ENCODE data around the gene OR6C4. TPM values are rescaled to one million over a fixed set of nuclear protein-coding genes. Genes with fewer than 3 reads are reported as not detected.
"Not testable (repeated sequence)": the region's sequence is repeated elsewhere in the genome, so short reads cannot be mapped to it uniquely, and the experiment has no call there.

OR6C4 gene
- total and polyA plus RNA-seq, 11 donors, result not detected

DNA sequence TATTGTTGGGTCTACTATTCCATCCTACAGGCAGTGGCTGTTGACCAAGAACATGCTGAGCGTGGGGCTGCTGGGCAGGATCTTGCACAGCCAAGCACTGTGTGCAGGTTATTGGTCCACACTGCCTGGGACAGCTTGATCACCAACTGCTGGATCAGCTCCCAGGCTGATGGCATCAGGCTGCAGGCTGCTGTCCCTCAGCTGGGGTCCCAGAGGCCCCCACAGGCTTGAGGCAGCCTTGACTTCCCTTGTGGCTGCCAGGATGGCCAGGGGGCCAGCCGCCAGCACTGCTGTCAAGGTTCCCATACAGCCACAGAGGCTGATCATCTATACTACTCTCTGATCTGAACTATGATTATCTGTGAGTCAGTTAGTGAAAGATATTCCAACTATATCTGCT is 32.7 kb downstream of the OR6C4 start:
- ATAC-seq, result no peak
- no peak for DNase-seq

DNA sequence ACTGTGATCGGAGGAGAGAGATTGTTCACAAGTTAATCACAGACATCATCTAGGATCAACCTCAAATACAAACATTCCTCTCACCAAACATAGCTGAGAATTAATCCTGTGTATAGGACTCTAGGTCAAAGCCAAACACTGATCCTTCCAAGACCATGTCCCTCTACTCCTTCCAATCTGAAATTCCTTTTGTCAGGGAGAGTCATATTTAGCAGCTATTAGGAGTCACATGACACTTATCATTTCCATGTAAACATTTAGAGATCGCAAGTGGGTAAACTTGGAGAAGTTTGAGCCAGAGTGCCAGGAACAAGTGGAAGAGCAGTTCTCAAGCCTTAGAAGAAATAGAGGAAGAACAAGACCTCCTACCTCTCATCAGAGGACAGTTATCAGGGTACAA is 36.4 kb downstream of the OR6C4 start:
- WGBS, 4 donors, result 83 to 92% (median 85%) methylated on average over 2 of the region's 2 CpGs
- no peak overlapping the region for H3K4me3 ChIP-seq
- H3K36me3 ChIP-seq, result no peaks in the 10 kb centered on the region
- no peak for TF ChIP-seq POLR2A (IDR thresholded peaks at IDR 0.05)
- TF ChIP-seq, protein P1, sequence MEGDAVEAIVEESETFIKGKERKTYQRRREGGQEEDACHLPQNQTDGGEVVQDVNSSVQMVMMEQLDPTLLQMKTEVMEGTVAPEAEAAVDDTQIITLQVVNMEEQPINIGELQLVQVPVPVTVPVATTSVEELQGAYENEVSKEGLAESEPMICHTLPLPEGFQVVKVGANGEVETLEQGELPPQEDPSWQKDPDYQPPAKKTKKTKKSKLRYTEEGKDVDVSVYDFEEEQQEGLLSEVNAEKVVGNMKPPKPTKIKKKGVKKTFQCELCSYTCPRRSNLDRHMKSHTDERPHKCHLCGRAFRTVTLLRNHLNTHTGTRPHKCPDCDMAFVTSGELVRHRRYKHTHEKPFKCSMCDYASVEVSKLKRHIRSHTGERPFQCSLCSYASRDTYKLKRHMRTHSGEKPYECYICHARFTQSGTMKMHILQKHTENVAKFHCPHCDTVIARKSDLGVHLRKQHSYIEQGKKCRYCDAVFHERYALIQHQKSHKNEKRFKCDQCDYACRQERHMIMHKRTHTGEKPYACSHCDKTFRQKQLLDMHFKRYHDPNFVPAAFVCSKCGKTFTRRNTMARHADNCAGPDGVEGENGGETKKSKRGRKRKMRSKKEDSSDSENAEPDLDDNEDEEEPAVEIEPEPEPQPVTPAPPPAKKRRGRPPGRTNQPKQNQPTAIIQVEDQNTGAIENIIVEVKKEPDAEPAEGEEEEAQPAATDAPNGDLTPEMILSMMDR (IDR thresholded peaks at IDR 0.05), result no peak
- H3K27ac ChIP-seq, result no peak overlapping the region
- peaks cover 0 to 5% (median 0%) of the 10 kb centered on the region in 12 donors for H3K9me3 ChIP-seq
- intact Hi-C loops (cut with DNase I), result no loop called here
- ATAC-seq (no peak), DNase-seq (no peak)
- H3K4me1 ChIP-seq, result no peaks in the 10 kb centered on the region
- no peaks in the 10 kb centered on the region for H3K27me3 ChIP-seq

More for the DNA sequence above, 32.7 kb downstream of the OR6C4 start:
- peaks cover 0 to 13% (median 0%) of the 10 kb centered on the region in 12 donors for H3K9me3 ChIP-seq
- TF ChIP-seq, protein P1 (IDR thresholded peaks at IDR 0.05), result no peak
- no peak for TF ChIP-seq POLR2A (IDR thresholded peaks at IDR 0.05)
- intact Hi-C loops (cut with DNase I), result no loop called here
- H3K27ac ChIP-seq, result no peak overlapping the region
- H3K4me3 ChIP-seq, result no peak overlapping the region
- no peaks in the 10 kb centered on the region for H3K36me3 ChIP-seq
- WGBS, 4 donors, result 83 to 94% (median 88%) methylated on average over 1 to 2 of the region's 2 CpGs
- no peaks in the 10 kb centered on the region for H3K4me1 ChIP-seq
- no peaks in the 10 kb centered on the region for H3K27me3 ChIP-seq

DNA sequence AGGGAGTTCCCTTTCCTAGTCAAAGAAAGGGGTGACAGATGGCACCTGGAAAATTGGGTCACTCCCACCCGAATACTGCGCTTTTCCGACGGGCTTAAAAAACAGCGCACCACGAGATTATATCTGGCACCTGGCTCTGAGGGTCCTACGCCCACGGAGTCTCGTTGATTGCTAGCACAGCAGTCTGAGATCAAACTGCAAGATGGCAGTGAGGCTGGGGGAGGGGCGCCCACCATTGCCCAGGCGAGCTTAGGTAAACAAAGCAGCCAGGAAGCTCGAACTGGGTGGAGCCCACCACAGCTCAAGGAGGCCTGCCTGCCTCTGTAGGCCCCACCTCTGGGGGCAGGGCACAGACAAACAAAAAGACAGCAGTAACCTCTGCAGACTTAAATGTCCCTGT is 40.8 kb downstream of the OR6C4 start:
- WGBS, 4 donors, result 53 to 78% (median 65%) methylated on average over 9 to 12 of the region's 12 CpGs
- DNase-seq; H3K4me3 ChIP-seq; H3K4me1 ChIP-seq; H3K27ac ChIP-seq; H3K36me3 ChIP-seq; intact Hi-C loops (cut with DNase I); H3K9me3 ChIP-seq; ATAC-seq; H3K27me3 ChIP-seq: not testable (repeated sequence)

Other genes starting within 250 kb of the OR6C4 start
- not detected for gene OR6C1, start 235.3 kb upstream of the OR6C4 start, total RNA-seq
- gene OR6C1, start 235.3 kb upstream of the OR6C4 start, polyA plus RNA-seq, result not detected
- not detected for gene OR6C3, start 218.9 kb upstream of the OR6C4 start, total RNA-seq
- gene OR6C3, start 218.9 kb upstream of the OR6C4 start, polyA plus RNA-seq, result not detected
- gene OR6C75, start 186.6 kb upstream of the OR6C4 start, total RNA-seq, result not detected
- gene OR6C75, start 186.6 kb upstream of the OR6C4 start, polyA plus RNA-seq, result not detected
- gene OR6C65, start 149.1 kb upstream of the OR6C4 start, total RNA-seq, result not detected
- not detected for gene OR6C65, start 149.1 kb upstream of the OR6C4 start, polyA plus RNA-seq
- not detected for gene OR6C76, start 123.3 kb upstream of the OR6C4 start, total RNA-seq
- not detected for gene OR6C76, start 123.3 kb upstream of the OR6C4 start, polyA plus RNA-seq
- not detected for gene OR6C2, start 105.5 kb upstream of the OR6C4 start, total RNA-seq
- gene OR6C2, start 105.5 kb upstream of the OR6C4 start, polyA plus RNA-seq, result not detected
- not detected for gene OR6C70, start 79.5 kb upstream of the OR6C4 start, total RNA-seq
- gene OR6C70, start 79.5 kb upstream of the OR6C4 start, polyA plus RNA-seq, result not detected
- not detected for gene OR6C68, start 57.2 kb upstream of the OR6C4 start, total RNA-seq
- gene OR6C68, start 57.2 kb upstream of the OR6C4 start, polyA plus RNA-seq, result not detected
- not detected for gene OR2AP1, start 22.9 kb downstream of the OR6C4 start, total RNA-seq
- not detected for gene OR2AP1, start 22.9 kb downstream of the OR6C4 start, polyA plus RNA-seq
- not detected for gene OR10P1, start 87.3 kb downstream of the OR6C4 start, total RNA-seq
- not detected for gene OR10P1, start 87.3 kb downstream of the OR6C4 start, polyA plus RNA-seq
- 1,000 to 10,000 TPM in 1 of 9 donors, 100 to 1,000 TPM in 8; 199 to 1,007 (median 620) TPM for gene ITGA7, start 158.3 kb downstream of the OR6C4 start, total RNA-seq
- 100 to 1,000 TPM; 173 to 573 TPM for gene ITGA7, start 158.3 kb downstream of the OR6C4 start, polyA plus RNA-seq
- gene BLOC1S1, start 166.4 kb downstream of the OR6C4 start, total RNA-seq, result 100 to 1,000 TPM in 5 of 9 donors, 10 to 100 TPM in 4; 71.3 to 173 (median 131) TPM
- gene BLOC1S1, start 166.4 kb downstream of the OR6C4 start, polyA plus RNA-seq, result 100 to 1,000 TPM; 187 to 314 TPM
- gene RDH5, start 170.8 kb downstream of the OR6C4 start, total RNA-seq, result 10 to 100 TPM in 8 of 9 donors, 1 to 10 TPM in 1; 5.9 to 20.5 (median 16.2) TPM
- gene RDH5, start 170.8 kb downstream of the OR6C4 start, polyA plus RNA-seq, result 10 to 100 TPM; 25.8 to 42.4 TPM
- 1,000 to 10,000 TPM in 3 of 9 donors, 100 to 1,000 TPM in 6; 475 to 1,670 (median 767) TPM for gene CD63, start 179.4 kb downstream of the OR6C4 start, total RNA-seq
- 1,000 to 10,000 TPM; 1,034 to 2,790 TPM for gene CD63, start 179.4 kb downstream of the OR6C4 start, polyA plus RNA-seq
- gene GDF11, start 193.5 kb downstream of the OR6C4 start, total RNA-seq, result 10 to 100 TPM in 7 of 9 donors, 1 to 10 TPM in 2; 7.8 to 18.2 (median 12.4) TPM
- gene GDF11, start 193.5 kb downstream of the OR6C4 start, polyA plus RNA-seq, result 10 to 100 TPM in 1 of 2 donors, 1 to 10 TPM in 1; 6.9 to 15.7 TPM